Middle frontal gyrus (tissue), 1 donor: ENCODE measurements around the gene DYRK2.

Experiments
- DNase-seq: peaks from one replicate; pipeline ENCODE4 v3.0.0-alpha.2; 2015; ENCODE audit warnings: low spot score; ENCODE audit errors: extremely low spot score

Gene DYRK2

DNA sequence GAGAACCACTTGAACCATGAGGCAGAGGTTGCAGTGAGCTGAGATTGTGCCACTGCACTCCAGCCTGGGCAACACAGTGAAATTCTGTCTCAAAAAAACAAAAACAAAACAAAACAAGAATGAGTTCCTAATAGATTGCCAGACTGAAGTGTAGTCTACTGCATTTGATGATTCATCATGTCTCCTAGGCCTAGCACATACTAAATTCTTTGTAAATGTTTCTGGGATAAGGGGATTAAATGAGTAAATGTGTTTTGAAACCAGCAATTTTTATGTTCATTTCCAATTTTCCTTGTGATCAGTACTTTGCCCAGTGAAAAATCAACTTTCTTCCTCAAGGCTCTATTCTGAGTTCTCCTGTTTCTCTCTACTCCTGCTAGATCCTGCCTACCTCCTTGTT lies 2.9 kb upstream of the DYRK2 start:
- no peak for DNase-seq

DNA sequence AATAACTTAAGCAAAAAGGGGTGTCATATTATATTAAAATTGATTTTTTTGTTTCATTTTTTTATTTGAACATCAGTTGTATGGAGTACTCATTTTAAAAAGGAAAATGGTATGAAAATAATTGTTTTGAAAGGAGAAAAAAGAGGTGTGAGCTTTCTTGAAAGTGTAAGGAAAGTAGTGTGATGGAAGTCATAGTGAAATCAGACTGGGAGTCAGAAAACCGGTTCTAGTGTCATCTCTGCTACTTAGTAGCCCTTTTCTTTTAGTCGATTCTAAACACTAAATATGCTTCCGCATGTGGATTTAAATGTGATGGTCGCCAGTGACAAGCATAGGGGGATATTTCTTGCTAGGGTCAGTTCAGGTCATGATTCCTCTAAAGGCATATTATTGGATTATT lies 1.8 kb upstream of the DYRK2 start:
- no peak for DNase-seq

DNA sequence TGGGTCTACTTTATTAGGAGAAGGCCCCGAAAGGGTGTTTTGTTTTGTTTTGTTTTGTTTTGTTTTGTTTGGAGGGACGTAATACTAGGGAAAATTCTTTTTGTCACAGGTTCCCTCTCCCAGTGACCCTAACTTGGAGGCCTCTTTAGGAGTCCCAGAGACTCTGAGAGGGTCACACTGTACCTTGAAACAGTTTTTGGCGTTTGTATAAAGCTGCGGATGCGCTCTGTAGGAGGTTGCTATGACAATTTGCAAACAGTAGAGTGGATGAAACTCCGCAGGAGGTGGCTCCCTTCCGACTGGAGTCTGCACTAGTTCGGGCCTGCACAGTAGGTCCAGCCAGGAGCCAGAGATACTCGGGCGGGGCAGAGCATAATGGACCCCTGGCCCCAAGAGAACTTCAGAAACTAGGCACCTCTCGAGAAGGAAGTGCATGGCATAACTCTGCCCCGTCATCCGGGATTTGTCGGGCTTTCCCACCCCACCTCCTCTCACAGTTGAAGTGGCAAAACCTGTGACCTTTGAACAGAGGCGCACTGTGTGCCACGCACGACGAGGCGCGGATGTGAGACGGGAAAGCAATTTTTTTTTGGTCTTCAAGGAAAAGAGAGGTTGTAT lies 1.3 kb upstream of the DYRK2 start:
- DNase-seq, result no peak

DNA sequence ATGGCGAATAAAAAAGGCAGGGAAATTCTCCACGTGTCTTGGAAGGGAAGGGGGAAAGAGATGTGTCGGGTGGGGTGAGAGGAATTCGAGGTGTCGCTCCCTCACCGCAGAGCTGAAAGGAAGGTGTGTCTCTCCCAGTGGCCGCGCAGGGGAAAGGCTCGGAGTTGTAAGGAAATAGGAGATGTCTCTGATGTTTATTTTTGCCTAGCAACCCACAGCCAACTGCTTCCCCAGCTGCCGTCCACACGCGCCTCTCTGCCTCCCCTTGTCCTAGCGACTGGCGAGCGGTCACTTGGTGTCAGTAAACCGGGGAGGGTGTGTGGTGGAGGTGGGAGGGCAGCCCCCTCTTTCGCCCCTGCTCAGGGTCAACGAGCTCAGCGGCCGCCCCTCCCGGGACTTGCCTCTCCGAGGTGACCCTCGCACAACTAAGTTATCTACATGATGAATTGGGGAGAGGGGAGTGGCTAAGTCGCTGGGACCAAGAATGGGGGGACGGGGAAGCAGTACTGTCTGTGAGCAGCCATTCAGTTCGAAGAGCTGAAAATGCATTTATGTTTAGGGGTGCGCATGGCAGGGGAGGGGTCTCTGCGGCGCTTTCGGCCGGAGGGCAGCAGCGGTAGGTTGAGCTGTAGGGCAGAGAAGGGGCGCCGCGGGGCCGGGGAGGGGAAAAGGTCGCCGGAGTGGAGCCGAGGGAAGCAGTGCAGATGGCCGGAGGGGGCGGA lies 585 bp upstream of the DYRK2 start:
- no peak for DNase-seq

DNA sequence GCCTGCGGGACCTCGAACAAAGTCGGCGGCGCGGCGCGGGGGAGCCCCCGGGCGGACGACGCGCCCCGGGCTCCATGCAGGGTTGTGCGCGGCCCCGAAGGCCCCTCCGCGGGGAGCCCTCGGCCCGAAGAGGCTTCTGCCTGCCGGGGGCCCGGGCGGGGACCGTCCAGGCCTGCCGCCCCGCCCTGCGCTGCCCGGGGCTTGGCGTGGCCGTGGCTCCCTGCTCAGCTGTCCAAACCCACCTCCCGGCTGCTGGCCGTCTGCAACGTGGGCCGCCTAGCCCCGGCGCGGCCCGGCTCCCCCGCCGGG lies 670 bp downstream of the DYRK2 start:
- no peak for DNase-seq

DNA sequence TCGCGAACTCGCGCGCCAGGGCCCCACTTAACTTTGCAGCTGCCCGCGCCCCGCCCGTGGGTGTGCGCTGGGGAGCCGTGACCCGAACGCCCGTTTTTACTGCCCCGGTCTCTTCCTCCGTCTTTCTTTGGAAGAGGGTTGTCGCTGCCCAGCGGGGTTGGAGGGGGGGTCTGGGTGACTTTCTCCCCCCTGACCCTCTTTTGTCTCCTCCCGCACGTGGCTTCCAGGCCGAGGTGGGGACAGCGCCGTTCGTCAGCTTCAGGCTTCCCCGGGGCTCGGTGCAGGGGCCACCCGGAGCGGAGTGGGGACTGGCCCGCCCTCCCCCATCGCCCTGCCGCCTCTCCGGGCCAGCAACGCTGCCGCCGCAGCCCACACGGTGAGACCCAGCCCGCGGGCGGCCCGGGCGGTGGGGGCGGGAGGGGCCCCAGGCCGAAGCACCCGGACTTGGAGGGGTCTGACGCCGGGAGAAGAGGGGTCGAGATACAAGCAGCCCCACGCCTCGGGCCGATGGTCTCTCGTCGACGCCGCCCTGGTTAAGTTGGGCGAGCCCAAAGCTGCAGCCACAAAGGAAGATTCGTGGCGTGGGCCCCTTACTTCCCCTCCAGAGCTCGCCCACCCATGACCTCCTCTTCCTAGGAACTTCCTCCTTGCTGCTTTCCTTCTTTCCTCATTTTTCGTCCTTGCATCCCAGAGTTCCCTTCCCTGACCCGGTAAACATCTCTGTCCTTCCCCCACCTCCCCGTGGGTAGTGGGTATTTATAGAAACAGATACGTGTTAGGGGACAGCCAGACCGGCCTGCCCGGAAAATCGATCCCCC lies 1.2 kb downstream of the DYRK2 start:
- no peak for DNase-seq

DNA sequence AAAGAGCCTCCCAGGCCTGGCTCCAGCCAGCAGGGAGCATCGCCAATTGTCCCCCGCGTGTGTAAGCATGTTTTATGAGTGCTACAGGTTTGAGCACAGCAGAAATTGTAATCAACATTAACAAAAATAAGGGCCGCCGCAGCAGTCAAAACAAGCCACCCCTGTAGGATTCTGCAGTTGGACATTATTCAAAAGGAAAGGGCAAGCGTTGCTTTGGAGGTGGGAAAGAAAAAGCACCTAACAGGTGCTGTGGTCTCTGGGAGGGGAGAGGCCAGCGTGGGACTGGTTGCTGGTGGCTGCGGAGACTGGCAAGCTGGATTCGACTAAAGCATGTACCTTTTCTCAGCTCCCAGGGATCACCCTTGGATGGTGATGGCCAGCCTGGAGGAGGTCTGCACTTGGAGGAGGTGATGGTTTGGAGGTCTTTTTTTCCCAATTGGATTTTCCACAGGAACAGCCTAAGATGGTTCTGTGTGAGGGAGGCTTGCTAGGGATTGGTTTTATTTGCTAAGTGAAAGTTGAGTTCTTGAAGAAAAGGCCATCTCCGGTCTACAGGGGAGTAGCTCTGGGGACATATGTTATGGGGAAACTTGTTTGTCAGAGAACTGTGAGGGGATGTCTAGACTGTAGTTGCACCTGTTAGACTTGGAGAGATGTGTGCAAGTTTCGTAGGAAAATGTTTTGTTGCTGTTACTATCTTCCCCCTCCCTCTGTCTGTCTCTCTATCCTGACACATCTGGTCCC lies 2.0 kb downstream of the DYRK2 start:
- no peak for DNase-seq

DNA sequence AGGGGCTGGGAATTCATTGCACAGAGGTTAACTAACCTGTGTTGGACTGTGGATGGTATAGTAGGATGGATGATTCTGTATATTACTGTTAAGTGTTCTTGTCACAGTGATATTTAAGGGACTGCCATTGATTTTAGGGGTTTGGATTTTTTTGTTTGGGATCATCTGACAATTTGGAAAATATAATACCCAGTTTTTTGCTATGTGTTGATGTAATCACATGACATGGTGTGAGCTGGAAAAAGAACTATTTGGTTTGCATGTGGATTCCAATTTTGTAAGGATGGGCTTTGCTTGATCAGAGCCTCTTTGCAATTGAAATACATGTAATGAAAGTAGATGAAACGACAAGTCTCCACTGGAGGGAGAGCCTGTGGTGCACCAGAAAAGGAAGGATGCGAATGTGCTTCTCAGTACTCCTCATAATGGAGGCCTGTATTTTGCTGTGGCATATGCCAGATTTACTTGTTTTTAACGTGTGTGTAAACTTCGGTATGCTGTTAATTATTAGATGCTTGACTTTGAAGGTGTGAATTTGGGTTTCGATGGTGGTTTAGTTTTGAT lies 2.7 kb downstream of the DYRK2 start:
- DNase-seq, result no peak

DNA sequence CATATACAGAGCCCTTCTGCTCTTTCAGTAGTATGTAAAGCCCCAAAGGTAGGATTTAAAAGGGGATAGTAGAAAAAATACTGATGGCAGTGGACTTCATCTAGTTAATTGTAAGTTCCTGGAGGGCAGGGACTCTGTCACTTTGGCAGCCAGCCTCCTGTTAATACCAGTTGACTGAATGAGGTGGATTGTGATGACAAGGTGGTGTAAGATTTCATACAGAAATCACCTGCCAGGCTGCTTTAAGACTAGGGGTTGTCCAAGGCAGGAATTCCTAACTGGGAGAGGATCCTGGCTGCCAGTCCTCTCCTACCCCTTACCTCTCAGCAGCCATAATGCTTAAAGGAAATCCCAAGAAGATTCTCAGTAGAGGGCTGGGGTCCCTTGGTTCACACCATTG lies 7.3 kb downstream of the DYRK2 start:
- DNase-seq, result no peak

DNA sequence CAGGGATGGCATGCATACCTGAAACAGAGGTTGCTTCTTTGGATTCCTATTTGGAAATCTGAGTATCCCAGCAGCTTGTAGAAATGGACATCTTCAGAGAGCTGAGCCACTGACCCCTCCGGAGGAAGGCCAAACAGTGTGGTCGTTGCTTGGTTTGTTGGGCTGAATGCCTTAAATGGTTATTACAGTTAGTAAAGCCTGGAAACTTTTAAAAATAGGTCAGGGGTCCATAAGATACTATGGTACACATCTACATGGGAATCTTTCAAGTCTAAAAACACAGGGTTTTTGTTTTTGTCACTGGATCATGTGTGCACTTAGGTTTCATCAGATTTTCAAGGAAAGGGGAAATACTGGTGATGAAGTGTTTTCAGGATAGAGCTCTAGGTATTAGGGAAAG lies 7.7 kb downstream of the DYRK2 start:
- no peak for DNase-seq

DNA sequence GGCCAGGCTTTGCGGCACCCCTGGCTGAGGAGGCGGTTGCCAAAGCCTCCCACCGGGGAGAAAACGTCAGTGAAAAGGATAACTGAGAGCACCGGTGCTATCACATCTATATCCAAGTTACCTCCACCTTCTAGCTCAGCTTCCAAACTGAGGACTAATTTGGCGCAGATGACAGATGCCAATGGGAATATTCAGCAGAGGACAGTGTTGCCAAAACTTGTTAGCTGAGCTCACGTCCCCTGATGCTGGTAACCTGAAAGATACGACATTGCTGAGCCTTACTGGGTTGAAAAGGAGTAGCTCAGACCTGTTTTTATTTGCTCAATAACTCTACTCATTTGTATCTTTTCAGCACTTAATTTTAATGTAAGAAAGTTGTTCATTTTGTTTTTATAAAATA lies 9.9 kb downstream of the DYRK2 start:
- DNase-seq, result no peak

DNA sequence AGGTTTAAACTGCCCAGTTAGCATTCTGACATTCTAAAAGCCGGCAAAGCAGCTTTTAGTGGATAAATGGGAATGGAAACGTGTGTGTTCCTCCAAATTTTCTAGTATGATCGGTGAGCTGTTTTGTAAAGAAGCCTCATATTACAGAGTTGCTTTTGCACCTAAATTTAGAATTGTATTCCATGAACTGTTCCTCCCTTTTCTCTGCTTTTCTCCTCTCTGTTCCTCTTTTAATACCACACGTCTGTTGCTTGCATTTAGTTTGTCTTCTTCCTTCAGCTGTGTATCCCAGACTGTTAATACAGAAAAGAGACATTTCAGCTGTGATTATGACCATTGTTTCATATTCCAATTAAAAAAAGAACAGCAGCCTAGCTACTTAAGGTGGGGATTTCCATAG lies 10.7 kb downstream of the DYRK2 start:
- no peak for DNase-seq

DNA sequence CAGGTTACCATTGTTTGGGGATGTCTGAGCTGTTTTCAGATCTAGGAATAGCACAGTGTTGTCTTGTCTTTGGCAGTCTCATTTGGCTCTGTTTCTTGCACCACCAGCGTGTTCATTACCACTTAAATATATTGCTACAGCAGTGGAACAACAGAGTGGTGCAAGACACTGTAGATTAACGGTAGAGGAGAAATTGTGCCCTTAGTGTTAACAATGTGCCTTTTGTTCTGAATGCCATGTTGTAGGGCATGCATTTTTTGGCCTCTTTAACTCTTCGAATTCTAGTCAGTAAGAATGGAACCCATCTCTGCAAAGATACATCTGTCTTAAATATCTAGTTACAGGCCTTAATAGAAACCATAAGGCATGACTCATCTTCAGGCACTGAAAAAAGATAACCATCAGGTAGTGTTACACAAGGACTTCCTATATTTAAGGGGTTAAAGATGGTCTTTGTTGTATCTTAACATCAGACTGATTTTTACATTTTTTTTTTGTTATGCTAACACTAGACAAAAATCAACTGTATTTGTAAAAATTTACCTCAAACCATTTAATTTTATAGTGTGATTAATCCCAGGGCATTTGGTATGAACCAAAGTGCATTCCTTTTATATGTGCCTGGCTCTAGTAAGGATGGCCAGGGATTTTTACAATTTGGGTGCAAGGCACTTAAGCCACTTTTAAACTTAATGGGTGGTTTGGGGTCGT lies 12.9 kb downstream of the DYRK2 start:
- no peak for DNase-seq

DNA sequence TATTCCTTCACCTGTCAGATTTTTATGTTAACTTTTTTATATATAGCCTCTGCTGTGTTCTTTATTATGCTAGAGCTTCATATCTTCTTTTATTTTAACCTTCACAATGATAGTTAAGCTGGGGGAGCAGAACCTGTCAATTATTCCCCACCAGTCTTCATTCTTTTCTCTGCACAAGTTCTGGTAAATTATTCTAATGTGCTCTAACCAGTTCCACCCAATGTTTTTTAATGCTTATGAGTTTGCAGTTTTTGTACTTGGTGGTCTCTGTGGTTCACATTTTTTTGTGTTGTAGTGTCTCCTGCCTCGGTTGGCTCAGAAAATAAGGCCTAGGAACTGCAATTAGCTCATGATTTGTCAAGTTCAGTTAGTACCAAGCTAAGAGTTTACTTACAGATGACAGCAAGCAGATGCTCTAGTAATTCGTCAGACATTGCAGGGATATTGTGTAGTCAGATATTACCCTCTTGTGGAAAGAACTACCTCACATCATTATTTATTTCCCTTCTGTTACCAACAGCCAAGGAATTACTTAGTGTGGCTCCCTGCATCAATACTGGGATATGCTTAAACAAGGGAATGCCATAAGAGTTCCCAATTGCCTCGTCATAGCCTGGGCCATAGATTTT lies 14.5 kb downstream of the DYRK2 start:
- DNase-seq, result no peak

DNA sequence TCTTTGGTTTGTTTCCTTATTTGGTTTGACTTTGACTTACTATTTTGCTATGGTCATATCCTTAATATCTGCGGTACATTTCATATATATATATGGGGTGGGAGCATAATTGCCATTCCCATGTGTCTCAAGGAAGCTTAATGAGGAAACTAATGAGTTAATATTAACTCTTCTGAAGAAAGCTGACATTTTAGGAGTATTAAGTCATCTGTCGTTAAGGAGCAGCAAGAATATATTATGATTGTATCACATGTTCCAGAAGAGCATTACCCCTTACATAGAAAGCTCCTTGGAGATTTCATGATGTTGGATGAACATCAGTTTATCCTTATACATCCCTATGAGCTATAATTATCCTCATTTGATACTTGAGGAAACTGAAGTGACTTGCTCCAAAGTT lies 15.6 kb downstream of the DYRK2 start:
- DNase-seq, result no peak

DNA sequence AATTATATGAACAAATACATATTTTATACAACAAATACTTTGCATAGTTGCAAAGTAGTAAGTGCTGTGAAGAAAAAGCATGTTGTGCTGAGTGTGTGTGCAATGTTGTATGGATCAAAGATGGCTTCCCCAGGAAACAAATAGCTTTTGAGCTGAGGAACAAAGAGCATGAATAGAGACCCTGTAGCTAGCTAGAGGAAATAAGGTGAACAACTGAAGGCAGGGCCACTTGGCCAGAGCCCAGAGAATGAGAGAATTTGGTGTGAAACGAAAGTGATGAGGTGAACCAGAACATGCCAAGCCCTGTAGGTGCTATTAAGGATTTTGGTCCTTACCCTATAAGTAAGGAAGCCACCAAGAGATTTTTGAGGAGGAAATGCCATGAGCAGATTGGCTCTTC lies 17.1 kb downstream of the DYRK2 start:
- DNase-seq, result no peak

DNA sequence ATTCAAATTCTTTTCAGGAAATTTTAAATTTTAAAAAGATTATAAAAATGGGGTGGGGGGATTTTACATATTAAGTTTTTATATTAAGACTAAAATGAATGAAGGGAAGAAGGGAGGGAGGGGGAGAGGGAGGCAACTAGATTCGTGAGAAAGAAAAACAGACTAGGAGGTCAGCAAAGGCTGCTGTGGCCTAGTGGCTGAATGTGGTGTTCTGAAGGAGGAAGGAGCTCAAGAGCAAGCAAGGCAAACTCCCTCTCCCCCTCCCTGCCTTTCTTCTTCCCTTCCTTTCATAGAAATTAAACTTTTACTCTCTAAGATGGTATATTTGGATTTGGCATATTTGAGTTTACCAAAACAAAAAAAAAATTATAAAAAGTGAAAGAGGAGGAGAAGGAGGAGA lies 18.1 kb downstream of the DYRK2 start:
- no peak for DNase-seq

DNA sequence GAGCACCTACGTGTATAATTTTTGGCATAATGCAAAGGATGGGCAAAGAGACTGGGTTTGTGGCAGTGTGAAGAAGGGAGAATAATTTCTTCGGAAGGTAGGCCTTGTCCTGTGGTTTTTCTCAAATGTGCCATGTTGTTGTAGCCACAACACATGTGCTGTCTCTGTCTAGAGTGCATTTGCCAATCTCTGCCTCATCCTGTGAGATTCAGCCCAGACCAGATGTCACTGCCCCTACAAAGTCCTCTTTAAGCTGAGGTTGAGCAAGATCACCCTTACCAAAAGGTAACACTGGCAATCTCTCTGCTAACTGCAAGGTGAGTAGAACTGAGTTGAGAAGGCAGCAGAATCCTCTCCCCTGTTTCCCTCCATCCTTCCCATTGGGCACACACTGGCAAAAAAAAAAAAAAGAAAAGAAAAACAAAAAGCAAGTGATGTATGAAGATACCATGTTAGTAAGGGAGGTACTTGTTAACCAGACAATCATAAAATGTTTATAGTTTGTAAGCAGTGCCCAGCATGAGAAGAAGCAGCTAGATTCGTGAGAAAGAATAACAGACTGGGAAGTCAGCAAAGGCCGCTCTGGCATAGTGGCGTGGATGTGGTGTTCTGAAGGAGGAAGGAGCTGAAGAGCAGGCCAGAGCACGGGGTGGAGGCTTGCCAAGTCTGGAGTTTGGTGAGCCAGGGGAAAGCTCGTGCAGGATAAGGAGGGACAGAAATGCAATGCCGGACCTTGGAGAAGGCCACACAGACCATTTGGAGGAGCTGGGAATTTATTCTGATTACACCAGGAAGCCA lies 18.9 kb downstream of the DYRK2 start:
- no peak for DNase-seq

DNA sequence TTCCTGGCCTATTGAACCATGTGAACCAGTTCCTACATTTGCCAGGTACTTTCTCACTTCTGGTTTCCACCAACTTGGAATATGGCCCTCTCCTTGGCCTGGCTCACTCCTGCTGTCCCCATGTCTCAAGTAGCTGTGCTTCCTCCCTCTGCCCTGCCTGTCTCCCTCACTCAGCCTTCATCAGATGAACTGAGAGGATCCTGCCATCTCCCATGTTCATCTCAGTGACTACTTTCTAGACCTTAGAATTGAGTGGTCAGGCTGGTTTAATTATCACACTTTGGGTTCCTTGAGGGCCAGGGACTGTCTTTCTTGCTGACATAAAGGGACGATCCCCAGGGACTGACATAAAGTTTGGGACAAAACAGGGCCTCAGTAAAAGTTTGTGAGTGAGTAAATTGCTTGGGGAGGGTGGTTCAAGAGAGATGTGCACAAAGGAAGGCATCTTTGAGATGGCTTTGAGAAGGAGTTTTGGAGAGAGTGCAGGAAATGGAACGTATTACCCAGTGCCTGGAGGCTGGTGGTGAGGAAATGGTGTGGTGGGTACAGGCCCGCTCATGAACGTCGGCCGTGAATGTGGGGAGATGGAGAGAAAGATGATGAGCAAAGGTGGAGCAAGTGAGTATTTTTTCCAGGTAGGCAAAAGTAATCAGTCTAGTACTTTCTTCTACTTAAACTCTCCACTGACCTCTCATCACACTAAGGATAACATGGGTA lies 20.8 kb downstream of the DYRK2 start:
- DNase-seq, result no peak
